Endothelial cell (in vitro differentiated cells): ENCODE data around the gene NCOA3. TPM values are rescaled to one million over a fixed set of nuclear protein-coding genes. Genes with fewer than 3 reads are reported as not detected.

ENCODE experiments used
- DNase-seq: peaks from one replicate; pipeline ENCODE4 v3.0.0; 2021; ENCODE audit warnings: low spot score
- H3K27ac Mint-ChIP-seq: one replicate; pipeline ENCODE4 v1.8.0; 2021; ENCODE audit warnings: mixed read lengths, inconsistent platforms; ENCODE audit not compliant: unreplicated experiment
- H3K27me3 Mint-ChIP-seq: one replicate; pipeline ENCODE4 v1.8.0; 2021; ENCODE audit warnings: mild to moderate bottlenecking, moderate library complexity, mixed read lengths, inconsistent platforms; ENCODE audit not compliant: unreplicated experiment
- H3K36me3 Mint-ChIP-seq: one replicate; pipeline ENCODE4 v1.8.0; 2021; ENCODE audit warnings: mild to moderate bottlenecking, low read depth, mixed read lengths, inconsistent platforms; ENCODE audit not compliant: unreplicated experiment
- H3K4me1 Mint-ChIP-seq: one replicate; pipeline ENCODE4 v1.8.0; 2021; ENCODE audit warnings: mild to moderate bottlenecking, mixed read lengths, inconsistent platforms; ENCODE audit not compliant: unreplicated experiment
- H3K4me3 Mint-ChIP-seq: one replicate; pipeline ENCODE4 v1.8.0; 2021; ENCODE audit warnings: mild to moderate bottlenecking, mixed read lengths, inconsistent platforms; ENCODE audit not compliant: unreplicated experiment
- H3K9me3 Mint-ChIP-seq: one replicate; pipeline ENCODE4 v1.8.0; 2021; ENCODE audit warnings: mixed read lengths, inconsistent platforms; ENCODE audit not compliant: unreplicated experiment
- total RNA-seq: library from RNA; stranded (reverse); fragmentation: NEBNext Ultra II Directional; extraction: Animal tissue kit (Norgen Biotek cat#: 25700); gene quantifications from one replicate; pipeline ENCODE4 v1.2.1, GENCODE V29; 2021; ENCODE audit not compliant: unreplicated experiment
- TF ChIP-seq, protein P1 (sequence below): fragments of 200-600 bp; sonication (generic); IDR thresholded peaks from one replicate; pipeline ENCODE4 v1.5.0; 2021; ENCODE audit warnings: antibody characterized with exemption; ENCODE audit not compliant: unreplicated experiment

Gene NCOA3
- total RNA-seq, 1 donor from 2014 or later: 54.8 TPM

DNA sequence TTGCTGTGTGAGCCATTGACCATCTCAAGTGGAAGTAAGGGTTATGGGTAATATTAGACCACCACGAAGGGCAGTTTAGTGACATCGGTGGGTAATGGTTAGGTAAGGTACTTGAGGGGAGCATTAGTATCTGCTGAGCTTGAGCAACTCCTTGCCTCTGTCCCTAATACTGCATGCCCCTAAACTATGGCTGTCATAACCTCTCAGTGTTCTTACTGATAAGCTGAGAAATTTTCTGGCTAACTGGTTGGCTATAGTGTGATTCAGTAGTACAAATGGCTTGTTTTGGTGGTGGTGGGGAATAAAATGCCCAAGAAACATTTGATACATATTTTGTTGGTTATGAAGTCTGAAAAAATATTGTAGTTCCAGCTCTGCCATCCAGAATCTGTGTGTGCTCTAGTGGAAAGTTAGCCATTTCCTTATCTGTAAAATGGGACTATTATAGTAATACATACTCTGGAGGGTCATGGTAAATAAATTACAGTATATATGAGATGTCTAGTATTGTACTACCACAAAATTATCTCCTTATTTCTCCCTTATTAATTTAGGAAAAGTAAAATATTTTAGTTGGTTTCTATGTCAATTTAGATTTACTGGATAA lies 113.1 kb downstream of the NCOA3 start:
- DNase-seq: no peak
- Mint-ChIP-seq H3K9me3 (no peaks in the 10 kb centered on the region), H3K27ac (no peak overlapping the region), H3K4me3 (no peak overlapping the region), H3K27me3 (no peaks in the 10 kb centered on the region), H3K4me1 (peaks cover 18% of the 10 kb centered on the region), H3K36me3 (no peaks in the 10 kb centered on the region)
- TF ChIP-seq, protein P1, sequence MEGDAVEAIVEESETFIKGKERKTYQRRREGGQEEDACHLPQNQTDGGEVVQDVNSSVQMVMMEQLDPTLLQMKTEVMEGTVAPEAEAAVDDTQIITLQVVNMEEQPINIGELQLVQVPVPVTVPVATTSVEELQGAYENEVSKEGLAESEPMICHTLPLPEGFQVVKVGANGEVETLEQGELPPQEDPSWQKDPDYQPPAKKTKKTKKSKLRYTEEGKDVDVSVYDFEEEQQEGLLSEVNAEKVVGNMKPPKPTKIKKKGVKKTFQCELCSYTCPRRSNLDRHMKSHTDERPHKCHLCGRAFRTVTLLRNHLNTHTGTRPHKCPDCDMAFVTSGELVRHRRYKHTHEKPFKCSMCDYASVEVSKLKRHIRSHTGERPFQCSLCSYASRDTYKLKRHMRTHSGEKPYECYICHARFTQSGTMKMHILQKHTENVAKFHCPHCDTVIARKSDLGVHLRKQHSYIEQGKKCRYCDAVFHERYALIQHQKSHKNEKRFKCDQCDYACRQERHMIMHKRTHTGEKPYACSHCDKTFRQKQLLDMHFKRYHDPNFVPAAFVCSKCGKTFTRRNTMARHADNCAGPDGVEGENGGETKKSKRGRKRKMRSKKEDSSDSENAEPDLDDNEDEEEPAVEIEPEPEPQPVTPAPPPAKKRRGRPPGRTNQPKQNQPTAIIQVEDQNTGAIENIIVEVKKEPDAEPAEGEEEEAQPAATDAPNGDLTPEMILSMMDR: no peak

DNA sequence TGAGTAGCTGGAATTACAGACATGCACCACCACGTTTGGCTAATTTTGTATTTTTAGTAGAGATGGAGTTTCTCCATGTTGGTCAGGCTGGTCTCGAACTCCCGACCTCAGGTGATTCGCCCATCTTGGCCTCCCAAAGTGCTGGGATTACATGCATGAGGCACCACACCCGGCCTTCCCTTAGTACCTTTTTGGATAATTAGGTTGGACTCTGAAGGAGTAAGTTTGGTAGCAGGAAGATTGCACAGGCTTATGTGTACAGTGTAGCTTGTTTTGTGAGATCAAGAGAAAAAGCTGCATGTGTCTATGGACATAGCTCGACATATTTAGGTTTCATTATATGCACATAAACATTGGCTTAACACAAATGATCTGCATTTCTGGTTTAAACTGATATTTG lies 116.8 kb downstream of the NCOA3 start:
- Mint-ChIP-seq H3K4me3 (no peak overlapping the region), H3K36me3 (no peaks in the 10 kb centered on the region), H3K4me1 (peaks cover 5% of the 10 kb centered on the region), H3K27ac (no peak overlapping the region), H3K27me3 (no peaks in the 10 kb centered on the region), H3K9me3 (no peaks in the 10 kb centered on the region)
- TF ChIP-seq, protein P1: no peak
- DNase-seq: no peak

DNA sequence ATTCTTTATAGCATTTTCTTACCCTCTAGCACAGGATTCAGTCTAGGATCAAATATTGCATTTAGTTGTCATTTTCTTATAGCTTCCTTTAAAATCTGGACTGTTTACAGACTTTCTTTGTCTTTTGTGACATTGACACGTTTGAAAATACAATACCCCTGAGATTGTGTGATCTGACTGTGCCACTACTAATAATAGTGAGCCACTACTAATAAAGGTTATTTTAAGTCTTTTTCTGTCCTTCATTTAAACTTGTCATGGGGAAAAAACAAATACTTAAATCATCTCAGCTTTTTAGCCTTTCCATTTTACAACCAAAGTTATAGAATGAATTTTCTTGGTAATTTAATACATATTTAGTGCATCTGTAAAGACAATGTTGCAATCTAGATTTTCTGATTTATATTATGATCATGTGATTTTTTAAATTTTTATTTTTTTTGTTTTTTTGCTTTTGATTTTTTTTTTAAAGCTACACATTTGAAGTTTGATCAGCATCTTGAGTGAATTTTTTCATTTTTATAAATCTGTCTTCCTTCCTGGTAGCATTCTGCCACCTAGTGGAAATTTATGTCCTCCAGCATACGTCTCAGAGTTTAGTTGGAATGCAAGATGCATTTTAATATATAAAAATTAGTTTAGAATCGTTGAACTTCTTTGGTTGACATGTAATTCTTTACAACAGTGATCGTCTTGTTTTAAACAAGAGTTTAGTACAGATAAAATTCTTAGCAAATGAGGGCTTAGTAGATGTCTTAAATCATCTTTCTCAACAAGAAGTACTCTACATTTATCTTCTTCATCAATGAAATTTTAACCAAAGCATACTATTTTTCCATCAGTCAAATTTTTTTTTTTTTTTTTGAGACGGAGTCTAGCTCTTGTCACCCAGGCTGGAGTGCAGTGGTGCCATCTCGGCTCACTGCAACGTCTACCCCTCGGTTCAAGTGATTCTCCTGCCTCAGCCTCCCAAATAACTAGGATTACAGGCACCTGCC lies 119.4 kb downstream of the NCOA3 start:
- Mint-ChIP-seq H3K4me1 (no peaks in the 10 kb centered on the region), H3K4me3 (no peak overlapping the region), H3K9me3 (no peaks in the 10 kb centered on the region), H3K27ac (no peak overlapping the region), H3K27me3 (no peaks in the 10 kb centered on the region), H3K36me3 (peaks cover 8% of the 10 kb centered on the region)
- TF ChIP-seq, protein P1: peak; percentile 74
- no peak for DNase-seq

DNA sequence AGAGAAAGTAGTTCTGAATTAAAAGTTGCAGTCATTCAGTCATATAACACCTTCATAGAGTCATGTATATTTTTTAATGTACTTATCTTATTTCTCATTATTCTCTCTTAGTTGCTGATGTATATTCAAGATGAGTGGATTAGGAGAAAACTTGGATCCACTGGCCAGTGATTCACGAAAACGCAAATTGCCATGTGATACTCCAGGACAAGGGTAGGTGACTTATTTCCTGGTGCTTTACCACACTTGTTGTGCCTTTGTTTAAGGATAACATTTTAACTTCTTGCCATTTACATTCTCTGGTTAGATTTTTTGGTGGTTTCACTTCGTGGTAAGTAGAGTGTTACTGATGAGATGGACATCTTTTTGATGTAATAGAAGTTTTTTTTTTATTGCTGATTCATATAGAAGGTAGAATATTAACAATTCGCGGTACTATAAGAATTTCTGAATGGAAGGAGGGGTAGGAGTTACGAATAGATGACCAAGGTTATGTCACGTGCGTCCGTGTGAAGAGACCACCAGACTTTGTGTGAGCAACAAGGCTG lies 120.5 kb downstream of the NCOA3 start:
- Mint-ChIP-seq H3K27me3 (no peaks in the 10 kb centered on the region), H3K4me1 (no peaks in the 10 kb centered on the region), H3K9me3 (no peaks in the 10 kb centered on the region), H3K4me3 (no peak overlapping the region), H3K36me3 (peaks cover 17% of the 10 kb centered on the region), H3K27ac (no peak overlapping the region)
- TF ChIP-seq, protein P1: no peak
- no peak for DNase-seq

DNA sequence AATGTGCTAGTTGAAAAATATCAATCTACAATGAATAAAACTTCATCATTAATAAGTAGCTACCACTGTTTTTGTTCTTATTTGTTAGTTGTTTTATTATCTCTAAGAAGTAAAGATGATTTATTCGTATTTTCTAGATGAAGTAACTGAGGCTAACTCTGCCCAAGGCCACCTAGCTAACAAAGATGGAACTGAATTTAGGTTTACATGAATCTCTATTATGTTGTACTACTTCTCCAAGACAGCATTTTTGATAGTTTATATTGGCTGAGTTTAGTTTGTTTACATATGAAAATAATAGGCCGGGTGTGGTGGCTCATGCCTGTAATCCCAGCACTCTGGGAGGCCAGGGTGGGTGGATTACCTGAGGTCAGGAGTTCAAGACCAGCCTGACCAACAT lies 121.5 kb downstream of the NCOA3 start:
- Mint-ChIP-seq H3K9me3 (no peaks in the 10 kb centered on the region), H3K27ac (no peak overlapping the region), H3K36me3 (peaks cover 24% of the 10 kb centered on the region), H3K4me3 (no peak overlapping the region), H3K27me3 (no peaks in the 10 kb centered on the region), H3K4me1 (no peaks in the 10 kb centered on the region)
- TF ChIP-seq, protein P1: no peak
- DNase-seq: no peak
